HCT116 (cell line): ENCODE data around the gene MFSD6. TPM values are rescaled to one million over a fixed set of nuclear protein-coding genes. Genes with fewer than 3 reads are reported as not detected.

Experiments used
- ATAC-seq: fragments of 200-7000 bp; cut with Tn5 transposase; 2 replicates; pipeline ENCODE4 v1.9.1; 2020; ENCODE audit warnings: mild to moderate bottlenecking, moderate library complexity
- BruUV-seq: library from RNA; stranded (reverse); fragments of 400-500 nt; replicated peaks from 2 replicates; lab custom pipeline; 2021; lab: Mats Ljungman, UMichigan
- CTCF ChIA-PET: fragments of 300-600 bp; sonication (Branson Sonifier 250); formaldehyde crosslinking; loops from one replicate; lab custom pipeline; 2021; ENCODE audit warnings: antibody characterized with exemption; lab: Charles Lee
- POLR2A ChIA-PET: fragments of 300-600, 350-600 bp; sonication (Branson Sonifier 250); formaldehyde crosslinking; loops from one replicate; lab custom pipeline; 2021; ENCODE audit warnings: antibody characterized with exemption; lab: Charles Lee
- RAD21 ChIA-PET, 2 experiments: fragments of 300-600 bp; sonication (Branson Sonifier 250); formaldehyde crosslinking; loops; one replicate each; lab custom pipeline; 2023; ENCODE audit warnings: low total read pairs in 2 of 2; ENCODE audit not compliant: uncharacterized antibody in 2 of 2, unreplicated experiment in 2 of 2, low non-redundant PET in 1 of 2; lab: Charles Lee
- DNase-seq: peaks from one replicate; pipeline ENCODE4 v3.0.0-alpha.2; 2010; ENCODE audit warnings: low read depth, low spot score
- H2AFZ ChIP-seq: fragments of 200-600 bp; shearing (Covaris generic), sonication (generic); 2 replicates; pipeline ENCODE4 v1.6.1; 2017; ENCODE audit warnings: low read depth, mixed run types, mixed read lengths, antibody characterized with exemption, low read length; ENCODE audit not compliant: poor library complexity, severe bottlenecking
- H3K27ac ChIP-seq: 2 replicates; pipeline ENCODE4 v1.5.1; 2012; ENCODE audit warnings: low read depth, low read length
- H3K27me3 ChIP-seq: fragments of 200-600 bp; sonication (generic); 2 replicates; pipeline ENCODE4 v1.6.1; 2016; ENCODE audit warnings: mixed run types, low read length, mixed read lengths; ENCODE audit not compliant: insufficient read depth
- H3K36me3 ChIP-seq, 2 experiments: fragments of 200-500 bp in 1 of 2; fragments of 200-600 bp in 1 of 2; sonication (Bioruptor generic) in 1 of 2; sonication (generic) in 1 of 2; 2 replicates each; pipeline versions ENCODE4 v1.5.1 to v1.6.1; 2014 to 2016; ENCODE audit warnings: low read length in 2 of 2, inconsistent platforms in 1 of 2, mixed read lengths in 1 of 2, mixed run types in 1 of 2; ENCODE audit not compliant: insufficient read depth in 2 of 2, control insufficient read depth in 1 of 2
- H3K4me1 ChIP-seq, 2 experiments: fragments of 200-600 bp in 1 of 2; sonication (generic) in 1 of 2; 2 replicates each; pipeline versions ENCODE4 v1.5.1 to v1.6.1; 2012 to 2017; ENCODE audit warnings: low read length in 2 of 2, inconsistent platforms in 1 of 2, mild to moderate bottlenecking in 1 of 2, mixed read lengths in 1 of 2, mixed run types in 1 of 2, moderate library complexity in 1 of 2; ENCODE audit not compliant: insufficient read depth in 2 of 2, control insufficient read depth in 1 of 2
- H3K4me2 ChIP-seq: fragments of 200-600 bp; sonication (generic); 2 replicates; pipeline ENCODE4 v1.6.1; 2017; ENCODE audit warnings: mixed run types, low read length, mixed read lengths
- H3K4me3 ChIP-seq, 2 experiments: fragments of 200-600 bp in 1 of 2; sonication (generic) in 1 of 2; replicated peaks in 1 of 2; 2 replicates each; pipeline ENCODE4 v1.5.1; 2011 to 2016; ENCODE audit warnings: low read length in 2 of 2, control low read depth in 1 of 2, low read depth in 1 of 2, mild to moderate bottlenecking in 1 of 2, mixed read lengths in 1 of 2, mixed run types in 1 of 2
- H3K79me2 ChIP-seq: fragments of 200-600 bp; sonication (generic); 2 replicates; pipeline ENCODE4 v1.6.1; 2017; ENCODE audit warnings: mild to moderate bottlenecking, mixed run types, low read length, moderate library complexity, mixed read lengths; ENCODE audit not compliant: insufficient read depth
- H3K9ac ChIP-seq: fragments of 200-600 bp; sonication (generic); 2 replicates; pipeline ENCODE4 v1.6.1; 2016; ENCODE audit warnings: low read length, mixed read lengths
- H3K9me2 ChIP-seq: fragments of 200-600 bp; sonication (generic), shearing (Covaris generic); 2 replicates; pipeline ENCODE4 v1.6.1; 2017; ENCODE audit warnings: mixed run types, mild to moderate bottlenecking, moderate library complexity; ENCODE audit not compliant: insufficient read depth
- H3K9me3 ChIP-seq, 2 experiments: fragments of 200-500 bp in 1 of 2; fragments of 200-600 bp in 1 of 2; sonication (Bioruptor generic) in 1 of 2; sonication (generic) in 1 of 2; 2 replicates each; pipeline ENCODE4 v1.6.1; 2014 to 2017; ENCODE audit warnings: low read length in 2 of 2, mixed read lengths in 2 of 2, inconsistent platforms in 1 of 2, low read depth in 1 of 2, mild to moderate bottlenecking in 1 of 2, mixed run types in 1 of 2, moderate library complexity in 1 of 2; ENCODE audit not compliant: control insufficient read depth in 1 of 2, insufficient read depth in 1 of 2
- H4K20me1 ChIP-seq: fragments of 200-600 bp; sonication (generic), shearing (Covaris generic); 2 replicates; pipeline ENCODE4 v1.6.1; 2017; ENCODE audit warnings: mixed run types, mild to moderate bottlenecking, moderate library complexity; ENCODE audit not compliant: insufficient read depth
- CBX3 ChIP-seq: IDR thresholded peaks from 2 replicates; pipeline ENCODE4 v1.6.1; 2012; ENCODE audit warnings: low read depth
- CEBPB ChIP-seq: IDR thresholded peaks from 2 replicates; pipeline ENCODE4 v1.6.1; 2012; ENCODE audit warnings: low read depth
- CTCF ChIP-seq, 3 experiments: fragments of 200-600 bp in 1 of 3; sonication (generic) in 1 of 3; IDR thresholded peaks in 2 of 3; conservative IDR thresholded peaks in 1 of 3; 2 replicates each; pipeline ENCODE4 v1.5.1; 2012 to 2017; ENCODE audit warnings: low read depth in 2 of 3, low read length in 2 of 3, antibody characterized with exemption in 1 of 3, borderline replicate concordance in 1 of 3, control low read depth in 1 of 3, mild to moderate bottlenecking in 1 of 3, mixed read lengths in 1 of 3, mixed run types in 1 of 3, moderate library complexity in 1 of 3; ENCODE audit not compliant: insufficient read depth in 1 of 3
- EZH2 ChIP-seq: fragments of 200-600 bp; sonication (generic); IDR thresholded peaks from 2 replicates; pipeline ENCODE4 v1.6.1; 2017; ENCODE audit warnings: antibody characterized with exemption, mixed run types
- EZH2phosphoT487 ChIP-seq: fragments of 200-600 bp; IDR thresholded peaks from 2 replicates; pipeline ENCODE4 v1.6.1; 2018; ENCODE audit warnings: antibody characterized with exemption, borderline replicate concordance
- FOSL1 ChIP-seq: IDR thresholded peaks from 2 replicates; pipeline ENCODE4 v1.6.1; 2012; ENCODE audit warnings: low read depth
- JUND ChIP-seq: IDR thresholded peaks from 2 replicates; pipeline ENCODE4 v1.6.1; 2012
- POLR2AphosphoS5 ChIP-seq: IDR thresholded peaks from 2 replicates; pipeline ENCODE4 v1.6.1; 2011; ENCODE audit warnings: mild to moderate bottlenecking, low read depth, low read length, moderate library complexity
- RAD21 ChIP-seq: IDR thresholded peaks from 2 replicates; pipeline ENCODE4 v1.6.1; 2012; ENCODE audit warnings: low read depth, mild to moderate bottlenecking
- TCF7L2 ChIP-seq: IDR thresholded peaks from 2 replicates; pipeline ENCODE4 v1.7.0; 2011; ENCODE audit warnings: borderline replicate concordance, inconsistent platforms; ENCODE audit not compliant: insufficient read depth, insufficient read length; ENCODE audit errors: extremely low read depth
- ZFX ChIP-seq: fragments of 450-650 bp; IDR thresholded peaks from 2 replicates; pipeline ENCODE4 v1.6.1; 2017
- ZNF274 ChIP-seq: fragments of 200-500 bp; sonication (Bioruptor generic); IDR thresholded peaks from 2 replicates; pipeline ENCODE4 v1.6.1; 2014; ENCODE audit warnings: mild to moderate bottlenecking, low read depth, low read length, inconsistent platforms
- intact Hi-C: fragments of 100-400 bp; cut with micrococcal nuclease; formaldehyde crosslinking; loops from 2 replicates; pipeline ENCODE4 v1.10.0; 2022
- total RNA-seq: library from RNA; stranded (reverse); gene quantifications from one replicate; pipeline ENCODE4 v1.2.1, GENCODE V29; 2021; ENCODE audit not compliant: unreplicated experiment

The MFSD6 gene
- total RNA-seq, 1 experiment from 2014 or later = 18.6 TPM

- Histone ChIP-seq H3K4me3 (no peak overlapping the region), H3K4me1 (no peaks in the 10 kb centered on the region), H4K20me1 (no peaks in the 10 kb centered on the region), H3K79me2 (no peaks in the 10 kb centered on the region), H3K9me2 (no peaks in the 10 kb centered on the region), H3K36me3 (no peaks in the 10 kb centered on the region), H3K9me3 (no peaks in the 10 kb centered on the region), H2AFZ (no peak overlapping the region), H3K9ac (no peak overlapping the region), H3K4me2 (no peak overlapping the region), H3K27me3 (no peaks in the 10 kb centered on the region), H3K27ac (no peak overlapping the region)
- no TSS peak for BruUV-seq
- DNase-seq = no peak
- ATAC-seq = no peak
- ChIA-PET CTCF (no interaction called here), RAD21 (no interaction called here), POLR2A (no interaction called here)
- intact Hi-C loops = no loop called here
- no peak for TF ChIP-seq RAD21
- TF ChIP-seq ZNF274 = no peak
These were observed 70.5 kb downstream of the MFSD6 start for GRCh38 chr2:190478572-190479195.

GRCh38 chr2:190481339-190481738 lies 73.2 kb downstream of the MFSD6 start:
- ATAC-seq = no peak
- TF ChIP-seq TCF7L2 (no peak), POLR2AphosphoS5 (no peak), FOSL1 (no peak), RAD21 (no peak), JUND (no peak), EZH2phosphoT487 (no peak), CEBPB (no peak), ZFX (no peak), CTCF (IDR thresholded peaks at IDR 0.05 in 2 of 3, conservative IDR thresholded peaks at IDR 0.05 in 1 of 3; ENCODE audit: borderline replicate concordance in 1 of 3, insufficient read depth in 1 of 3, low read depth in 2 of 3, low read length in 2 of 3) (no peak), EZH2 (no peak), CBX3 (no peak)

More at GRCh38 chr2:190481339-190481738, 73.2 kb downstream of the MFSD6 start:
- RAD21 ChIA-PET = no interaction called here
- H2AFZ ChIP-seq = no peak overlapping the region
- H3K79me2 ChIP-seq = no peaks in the 10 kb centered on the region
- H3K4me1 ChIP-seq = no peaks in the 10 kb centered on the region
- BruUV-seq = no TSS peak
- H3K36me3 ChIP-seq = no peaks in the 10 kb centered on the region
- no peaks in the 10 kb centered on the region for H3K9me3 ChIP-seq
- intact Hi-C loops = no loop called here
- no peak overlapping the region for H3K4me2 ChIP-seq
- H3K9me2 ChIP-seq = no peaks in the 10 kb centered on the region
- H4K20me1 ChIP-seq = no peaks in the 10 kb centered on the region
- H3K4me3 ChIP-seq = no peak overlapping the region
- POLR2A ChIA-PET = no interaction called here
- CTCF ChIA-PET = no interaction called here
- H3K27ac ChIP-seq = no peak overlapping the region
- no peak for DNase-seq
- no peaks in the 10 kb centered on the region for H3K27me3 ChIP-seq
- no peak overlapping the region for H3K9ac ChIP-seq
